ENCODE results near the gene SERPINA6. TPM values are rescaled to one million over a fixed set of nuclear protein-coding genes. Genes with fewer than 3 reads are reported as not detected.
"Not testable (repeated sequence)": the region's sequence is repeated elsewhere in the genome, so short reads cannot be mapped to it uniquely, and the experiment has no call there.

The SERPINA6 gene
- not detected for polyA plus RNA-seq (2013, experiment 1 of 2)
- not detected for polyA plus RNA-seq (2013, experiment 2 of 2)

DNA sequence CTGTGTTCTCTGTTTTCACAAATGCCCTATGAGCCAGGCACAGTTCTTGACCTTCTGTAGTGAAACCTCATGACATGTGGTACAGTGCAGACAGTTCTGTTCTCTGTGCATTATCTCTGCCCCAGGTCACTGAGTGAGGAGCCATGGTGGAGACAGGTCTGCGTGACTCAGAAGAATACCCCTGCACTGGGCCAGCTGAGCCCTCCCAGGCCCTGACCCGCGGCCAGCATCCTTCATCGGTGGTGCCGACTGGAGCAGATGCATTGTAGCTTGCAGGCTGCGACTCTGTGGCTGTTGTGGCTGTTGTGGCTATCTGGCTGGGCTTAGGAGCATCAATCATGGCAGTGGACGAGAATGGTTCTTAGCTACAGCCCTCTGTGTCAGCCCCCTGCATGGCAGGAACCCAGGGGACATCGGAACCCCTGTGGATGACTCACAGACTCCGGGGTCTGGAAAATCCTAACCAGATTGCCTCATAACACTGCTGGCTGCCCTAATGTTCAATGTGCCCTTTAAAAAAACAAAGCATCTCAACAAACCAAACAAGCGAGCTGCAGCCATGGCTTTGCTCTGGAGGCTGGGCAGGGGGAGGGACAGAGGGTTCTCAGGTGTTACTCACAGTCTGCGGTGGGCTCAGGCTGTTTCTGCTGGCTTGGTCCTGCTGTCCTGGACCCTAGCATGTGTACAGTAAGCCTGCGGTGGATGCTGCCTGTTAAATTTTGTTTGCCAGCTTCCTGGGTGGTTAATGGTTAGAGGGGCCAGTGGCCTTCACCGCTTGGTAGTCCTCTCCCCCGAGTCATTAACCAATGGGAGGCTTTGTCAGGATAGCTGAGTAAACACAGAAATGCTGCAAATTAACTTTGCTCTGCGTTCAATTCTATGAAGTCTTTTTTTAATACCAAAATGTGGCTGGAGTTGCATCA is at the start of gene SERPINA6:
Gene SERPINA6 (minus strand): TSS at position 689 of the 923 bp plus-strand sequence. CDS start 8,688 bp downstream, outside the sequence.
- no peak within 1 kb of the TSS for H3K9ac ChIP-seq (ENCODE audit: low read depth, low read length)
- H3K27me3 ChIP-seq (ENCODE audit: insufficient read depth, low read length) = no peaks in the 10 kb centered on the region
- WGBS = 91% methylated on average over 15 of the region's 15 CpGs
- H3K27ac ChIP-seq (ENCODE audit: low read depth, low read length) = no peak within 1 kb of the TSS
- no peaks in the 10 kb centered on the region for H3K4me1 ChIP-seq (ENCODE audit: insufficient read depth, low read length)
- no peaks in the 10 kb centered on the region for H3K9me3 ChIP-seq (ENCODE audit: insufficient read depth, low read depth, low read length)
- no peaks in the 10 kb centered on the region for H3K36me3 ChIP-seq (ENCODE audit: insufficient read depth, low read length)
- no peak within 1 kb of the TSS for H3K4me3 ChIP-seq (ENCODE audit: low read length)

DNA sequence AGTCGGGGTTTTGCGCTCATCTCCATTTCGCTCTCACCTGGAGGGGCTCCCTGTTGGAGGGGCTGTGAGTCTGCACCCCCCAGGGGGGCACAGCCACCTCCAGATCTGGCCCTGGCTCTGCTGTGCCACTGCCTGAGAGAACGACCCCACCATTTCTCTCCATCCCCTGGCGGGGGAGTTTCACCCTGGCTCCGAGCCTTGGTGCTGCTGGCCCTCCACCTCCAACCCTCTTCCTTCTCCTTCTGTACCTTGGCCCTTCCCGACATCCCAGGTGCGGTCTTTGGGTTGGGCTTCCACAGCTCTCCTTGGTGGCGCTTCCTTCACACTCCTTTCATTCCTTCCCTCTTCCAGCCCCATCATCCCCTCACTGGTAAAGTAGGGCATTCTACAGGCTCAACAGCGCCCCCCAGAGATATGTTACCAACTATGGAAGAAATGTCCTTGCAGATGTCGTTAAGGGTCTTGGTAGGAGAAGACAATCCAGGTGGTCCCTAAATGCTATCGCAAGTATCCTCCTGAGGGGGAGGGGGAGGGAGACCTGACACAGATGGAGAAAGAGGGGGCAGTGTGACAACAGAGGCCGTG is 49.0 kb upstream of the SERPINA6 start:
- 88% methylated on average over 13 of the region's 13 CpGs for WGBS

GRCh38 chr14:94370524-94370910 is 47.4 kb upstream of the SERPINA6 start:
- Histone ChIP-seq H3K27me3 (ENCODE audit: insufficient read depth, low read length) (no peaks in the 10 kb centered on the region), H3K4me1 (ENCODE audit: insufficient read depth, low read length) (peaks cover 11% of the 10 kb centered on the region), H3K9me3 (ENCODE audit: insufficient read depth, low read depth, low read length) (no peaks in the 10 kb centered on the region), H3K27ac (ENCODE audit: low read depth, low read length) (no peak overlapping the region), H3K4me3 (ENCODE audit: low read length) (no peak overlapping the region), H3K36me3 (ENCODE audit: insufficient read depth, low read length) (no peaks in the 10 kb centered on the region), H3K9ac (ENCODE audit: low read depth, low read length) (no peak overlapping the region)
- WGBS = 88% methylated on average over 5 of the region's 6 CpGs

More for the DNA sequence above, 49.0 kb upstream of the SERPINA6 start:
- no peaks in the 10 kb centered on the region for H3K27me3 ChIP-seq (ENCODE audit: insufficient read depth, low read length)
- no peaks in the 10 kb centered on the region for H3K9me3 ChIP-seq (ENCODE audit: insufficient read depth, low read depth, low read length)
- no peaks in the 10 kb centered on the region for H3K36me3 ChIP-seq (ENCODE audit: insufficient read depth, low read length)
- peaks cover 14% of the 10 kb centered on the region for H3K4me1 ChIP-seq (ENCODE audit: insufficient read depth, low read length)
- no peak overlapping the region for H3K27ac ChIP-seq (ENCODE audit: low read depth, low read length)
- no peak overlapping the region for H3K9ac ChIP-seq (ENCODE audit: low read depth, low read length)
- no peak overlapping the region for H3K4me3 ChIP-seq (ENCODE audit: low read length)

- not testable (repeated sequence) for H3K36me3 ChIP-seq (ENCODE audit: insufficient read depth, low read length); H3K27ac ChIP-seq (ENCODE audit: low read depth, low read length); H3K27me3 ChIP-seq (ENCODE audit: insufficient read depth, low read length); H3K4me1 ChIP-seq (ENCODE audit: insufficient read depth, low read length); H3K9me3 ChIP-seq (ENCODE audit: insufficient read depth, low read depth, low read length); H3K4me3 ChIP-seq (ENCODE audit: low read length); H3K9ac ChIP-seq (ENCODE audit: low read depth, low read length)
- WGBS = 91% methylated on average over 15 of the region's 22 CpGs
Observed at GRCh38 chr14:94369766-94370523, 46.8 kb upstream of the SERPINA6 start.

DNA sequence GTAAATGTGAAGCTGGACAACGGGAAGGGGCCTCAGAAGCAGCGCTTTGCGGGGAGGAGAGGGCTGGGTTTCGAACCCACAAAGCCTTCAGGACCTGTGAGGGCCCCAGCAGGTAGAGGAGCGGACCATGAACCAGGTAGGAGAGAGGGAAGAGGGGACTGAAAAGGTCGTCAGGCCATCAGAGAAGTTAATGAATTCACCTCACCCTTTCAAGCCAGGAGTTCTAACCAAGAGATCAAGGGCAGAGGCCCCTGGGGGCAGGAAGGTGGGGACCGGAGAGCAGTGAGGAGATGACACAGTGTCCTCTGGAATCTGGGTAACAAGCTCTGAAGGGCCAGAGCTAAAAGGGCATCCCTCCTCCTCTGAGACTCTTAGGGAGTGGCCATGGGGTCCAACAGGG is 45.8 kb upstream of the SERPINA6 start:
- no peaks in the 10 kb centered on the region for H3K9me3 ChIP-seq (ENCODE audit: insufficient read depth, low read depth, low read length)
- H3K36me3 ChIP-seq (ENCODE audit: insufficient read depth, low read length) = no peaks in the 10 kb centered on the region
- H3K27me3 ChIP-seq (ENCODE audit: insufficient read depth, low read length) = no peaks in the 10 kb centered on the region
- no peak overlapping the region for H3K4me3 ChIP-seq (ENCODE audit: low read length)
- no peak overlapping the region for H3K27ac ChIP-seq (ENCODE audit: low read depth, low read length)
- peaks cover 3% of the 10 kb centered on the region; the same call in 1 of the 2 replicates for H3K4me1 ChIP-seq (ENCODE audit: insufficient read depth, low read length)
- 85% methylated on average over 7 of the region's 7 CpGs for WGBS
- H3K9ac ChIP-seq (ENCODE audit: low read depth, low read length) = no peak overlapping the region

GRCh38 chr14:94368243-94368590 is 45.1 kb upstream of the SERPINA6 start:
- 94% methylated on average over 3 of the region's 3 CpGs for WGBS
- no peak overlapping the region for H3K27ac ChIP-seq (ENCODE audit: low read depth, low read length)
- no peaks in the 10 kb centered on the region for H3K9me3 ChIP-seq (ENCODE audit: insufficient read depth, low read depth, low read length)

GRCh38 chr14:94367347-94368242 is 44.5 kb upstream of the SERPINA6 start:
- no peak overlapping the region for H3K9ac ChIP-seq (ENCODE audit: low read depth, low read length)
- H3K27me3 ChIP-seq (ENCODE audit: insufficient read depth, low read length) = no peaks in the 10 kb centered on the region
- H3K9me3 ChIP-seq (ENCODE audit: insufficient read depth, low read depth, low read length) = no peaks in the 10 kb centered on the region
- 87% methylated on average over 12 of the region's 12 CpGs for WGBS
- H3K4me3 ChIP-seq (ENCODE audit: low read length) = no peak overlapping the region
- H3K36me3 ChIP-seq (ENCODE audit: insufficient read depth, low read length) = no peaks in the 10 kb centered on the region
- H3K27ac ChIP-seq (ENCODE audit: low read depth, low read length) = no peak overlapping the region
- H3K4me1 ChIP-seq (ENCODE audit: insufficient read depth, low read length) = peaks cover 3% of the 10 kb centered on the region; the same call in 1 of the 2 replicates

More at GRCh38 chr14:94368243-94368590, 45.1 kb upstream of the SERPINA6 start:
- Histone ChIP-seq H3K4me1 (ENCODE audit: insufficient read depth, low read length) (peaks cover 3% of the 10 kb centered on the region; the same call in 1 of the 2 replicates), H3K27me3 (ENCODE audit: insufficient read depth, low read length) (no peaks in the 10 kb centered on the region), H3K36me3 (ENCODE audit: insufficient read depth, low read length) (no peaks in the 10 kb centered on the region), H3K4me3 (ENCODE audit: low read length) (no peak overlapping the region), H3K9ac (ENCODE audit: low read depth, low read length) (no peak overlapping the region)

- H3K36me3 ChIP-seq (ENCODE audit: insufficient read depth, low read length) = no peaks in the 10 kb centered on the region
- WGBS = 92% methylated on average over 14 of the region's 14 CpGs
- H3K4me3 ChIP-seq (ENCODE audit: low read length) = no peak within 1 kb of the TSS
- no peaks in the 10 kb centered on the region for H3K27me3 ChIP-seq (ENCODE audit: insufficient read depth, low read length)
- peaks cover 3% of the 10 kb centered on the region; the same call in 1 of the 2 replicates for H3K4me1 ChIP-seq (ENCODE audit: insufficient read depth, low read length)
- no peak within 1 kb of the TSS for H3K27ac ChIP-seq (ENCODE audit: low read depth, low read length)
- H3K9me3 ChIP-seq (ENCODE audit: insufficient read depth, low read depth, low read length) = no peaks in the 10 kb centered on the region
- H3K9ac ChIP-seq (ENCODE audit: low read depth, low read length) = no peak within 1 kb of the TSS
Observed at GRCh38 chr14:94366146-94366915, 43.2 kb upstream of the SERPINA6 start, which contains the start of gene SERPINA2. SERPINA2 (minus strand) TSS chr14:94366698.

DNA sequence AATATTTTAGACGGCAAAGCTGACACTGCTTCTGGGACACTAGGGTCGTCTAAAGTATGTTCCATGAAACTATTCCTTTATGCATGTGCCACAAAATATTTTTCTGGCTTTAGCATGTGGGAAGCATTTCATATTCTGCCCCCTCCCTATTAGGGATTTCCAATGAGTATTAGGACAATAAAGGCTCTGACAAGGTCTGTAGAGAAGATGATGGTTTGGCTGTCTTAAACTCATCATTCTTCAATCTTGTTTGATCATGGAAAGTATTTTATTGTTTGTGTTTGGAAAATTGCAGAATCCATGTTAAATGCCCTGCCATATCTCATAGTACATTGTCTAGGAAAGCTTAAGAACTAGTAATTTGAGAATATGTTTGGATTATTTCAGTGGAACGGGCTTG is 42.5 kb upstream of the SERPINA6 start:
- no peak overlapping the region for H3K27ac ChIP-seq (ENCODE audit: low read depth, low read length)
- no peak overlapping the region for H3K4me3 ChIP-seq (ENCODE audit: low read length)
- no peak overlapping the region for H3K9ac ChIP-seq (ENCODE audit: low read depth, low read length)
- H3K36me3 ChIP-seq (ENCODE audit: insufficient read depth, low read length) = no peaks in the 10 kb centered on the region
- no peaks in the 10 kb centered on the region for H3K27me3 ChIP-seq (ENCODE audit: insufficient read depth, low read length)
- peaks cover 3% of the 10 kb centered on the region; the same call in 1 of the 2 replicates for H3K4me1 ChIP-seq (ENCODE audit: insufficient read depth, low read length)
- no peaks in the 10 kb centered on the region for H3K9me3 ChIP-seq (ENCODE audit: insufficient read depth, low read depth, low read length)
- WGBS = 94% methylated on average over 3 of the region's 3 CpGs

GRCh38 chr14:94364964-94365363 is 41.8 kb upstream of the SERPINA6 start:
- no peaks in the 10 kb centered on the region for H3K9me3 ChIP-seq (ENCODE audit: insufficient read depth, low read depth, low read length)
- H3K4me3 ChIP-seq (ENCODE audit: low read length) = no peak overlapping the region
- H3K36me3 ChIP-seq (ENCODE audit: insufficient read depth, low read length) = no peaks in the 10 kb centered on the region
- no peak overlapping the region for H3K9ac ChIP-seq (ENCODE audit: low read depth, low read length)
- WGBS = 60% methylated on average over 5 of the region's 5 CpGs
- peaks cover 3% of the 10 kb centered on the region; the same call in 1 of the 2 replicates for H3K4me1 ChIP-seq (ENCODE audit: insufficient read depth, low read length)
- no peaks in the 10 kb centered on the region for H3K27me3 ChIP-seq (ENCODE audit: insufficient read depth, low read length)
- no peak overlapping the region for H3K27ac ChIP-seq (ENCODE audit: low read depth, low read length)

Data from HUES64 (cell line).